ENCODE measurements around the gene PTPRT. TPM values are rescaled to one million over a fixed set of nuclear protein-coding genes. Genes with fewer than 3 reads are reported as not detected.

PTPRT gene
- total RNA-seq, 4 donors from 2014 or later, result under 0.01 to 0.64 (median 0.40) TPM

DNA sequence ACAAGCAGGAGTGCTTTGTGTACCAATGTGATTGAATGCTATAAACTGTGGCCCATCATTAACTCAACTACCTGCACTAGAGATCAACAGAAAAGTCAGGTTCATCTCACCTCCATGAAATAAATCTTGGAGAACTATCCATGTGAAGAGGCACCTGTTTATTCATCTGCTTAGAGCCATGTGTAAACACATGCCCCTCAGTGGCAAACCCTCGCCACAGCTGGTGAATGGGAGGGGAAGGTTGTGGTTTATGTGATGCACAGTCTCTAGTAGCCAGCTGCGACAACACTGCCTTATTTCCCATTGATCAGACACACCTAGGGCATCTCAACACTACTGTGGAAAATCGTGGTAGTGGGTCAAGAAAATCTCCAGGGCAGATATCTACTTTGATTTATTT lies 640.2 kb downstream of the PTPRT start:
- TF ChIP-seq POLR2AphosphoS5 (IDR thresholded peaks at IDR 0.05) (no peak), EP300 (IDR thresholded peaks at IDR 0.05; ENCODE audit: low read depth) (no peak), POLR2A (IDR thresholded peaks at IDR 0.05) (no peak)
- TF ChIP-seq, protein P1, sequence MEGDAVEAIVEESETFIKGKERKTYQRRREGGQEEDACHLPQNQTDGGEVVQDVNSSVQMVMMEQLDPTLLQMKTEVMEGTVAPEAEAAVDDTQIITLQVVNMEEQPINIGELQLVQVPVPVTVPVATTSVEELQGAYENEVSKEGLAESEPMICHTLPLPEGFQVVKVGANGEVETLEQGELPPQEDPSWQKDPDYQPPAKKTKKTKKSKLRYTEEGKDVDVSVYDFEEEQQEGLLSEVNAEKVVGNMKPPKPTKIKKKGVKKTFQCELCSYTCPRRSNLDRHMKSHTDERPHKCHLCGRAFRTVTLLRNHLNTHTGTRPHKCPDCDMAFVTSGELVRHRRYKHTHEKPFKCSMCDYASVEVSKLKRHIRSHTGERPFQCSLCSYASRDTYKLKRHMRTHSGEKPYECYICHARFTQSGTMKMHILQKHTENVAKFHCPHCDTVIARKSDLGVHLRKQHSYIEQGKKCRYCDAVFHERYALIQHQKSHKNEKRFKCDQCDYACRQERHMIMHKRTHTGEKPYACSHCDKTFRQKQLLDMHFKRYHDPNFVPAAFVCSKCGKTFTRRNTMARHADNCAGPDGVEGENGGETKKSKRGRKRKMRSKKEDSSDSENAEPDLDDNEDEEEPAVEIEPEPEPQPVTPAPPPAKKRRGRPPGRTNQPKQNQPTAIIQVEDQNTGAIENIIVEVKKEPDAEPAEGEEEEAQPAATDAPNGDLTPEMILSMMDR (IDR thresholded peaks at IDR 0.05), result no peak
- no peaks in the 10 kb centered on the region for H3K9me3 ChIP-seq
- WGBS, 2 donors (ENCODE audit: low coverage in 1 of 2), result 50% methylated on average over 3 of the region's 3 CpGs; no CpG with 5 or more reads in 1 of the 2 donors
- no peak overlapping the region for H3K27ac ChIP-seq
- DNase-seq, result no peak
- H3K4me1 ChIP-seq, result no peaks in the 10 kb centered on the region
- H3K27me3 ChIP-seq, result no peaks in the 10 kb centered on the region
- H3K36me3 ChIP-seq, result no peaks in the 10 kb centered on the region
- intact Hi-C loops (cut with DNase I; ENCODE audit: low total_unique reads), result no loop called here
- in situ Hi-C loops (cut with MboI; ENCODE audit: low pct_ligation_motif_present in 1 of 4, low pct_unique_long_range_greater_than_20kb in 1 of 4, low sequenced_read_pairs in 3 of 4), result loop anchor here in 1 of 4 donors (25.0 kb wide), 1 partner anchor 112 kb away; no protein-coding TSS in a partner anchor
- H3K4me3 ChIP-seq, result no peak overlapping the region

DNA sequence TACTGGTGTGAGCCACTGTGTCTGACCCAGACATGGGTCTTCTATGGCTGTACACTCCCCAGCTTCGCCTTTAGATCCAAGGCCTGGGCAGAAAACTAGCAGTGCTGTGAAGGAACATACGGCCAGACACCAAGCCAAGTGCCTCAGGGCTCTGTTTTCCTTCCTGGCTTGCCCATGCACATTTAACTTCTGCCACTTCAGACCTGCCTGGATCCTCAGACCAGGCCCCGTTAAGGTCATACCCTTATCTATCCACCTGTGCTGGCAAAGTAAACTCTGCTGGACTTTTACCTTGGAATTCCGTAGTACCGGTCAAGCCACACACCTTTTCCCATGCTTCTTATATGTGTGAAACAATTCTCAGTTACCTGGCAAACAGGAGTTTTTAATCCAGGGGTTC lies 644.8 kb downstream of the PTPRT start:
- Histone ChIP-seq H3K9me3 (no peaks in the 10 kb centered on the region), H3K27me3 (no peaks in the 10 kb centered on the region), H3K4me3 (no peak overlapping the region), H3K27ac (no peak overlapping the region), H3K36me3 (no peaks in the 10 kb centered on the region), H3K4me1 (no peaks in the 10 kb centered on the region)
- in situ Hi-C loops (cut with MboI; ENCODE audit: low pct_ligation_motif_present in 1 of 4, low pct_unique_long_range_greater_than_20kb in 1 of 4, low sequenced_read_pairs in 3 of 4) (loop anchor here in 1 of 4 donors (25.0 kb wide), 1 partner anchor 108 kb away; no protein-coding TSS in a partner anchor), intact Hi-C loops (cut with DNase I; ENCODE audit: low total_unique reads) (no loop called here)
- 40 to 82% methylated on average over 1 to 5 of the region's 5 CpGs for WGBS, 2 donors (ENCODE audit: low coverage in 1 of 2)
- TF ChIP-seq POLR2AphosphoS5 (IDR thresholded peaks at IDR 0.05) (no peak), EP300 (IDR thresholded peaks at IDR 0.05; ENCODE audit: low read depth) (no peak), POLR2A (IDR thresholded peaks at IDR 0.05) (no peak)
- TF ChIP-seq, protein P1 (IDR thresholded peaks at IDR 0.05), result no peak
- no peak for DNase-seq

DNA sequence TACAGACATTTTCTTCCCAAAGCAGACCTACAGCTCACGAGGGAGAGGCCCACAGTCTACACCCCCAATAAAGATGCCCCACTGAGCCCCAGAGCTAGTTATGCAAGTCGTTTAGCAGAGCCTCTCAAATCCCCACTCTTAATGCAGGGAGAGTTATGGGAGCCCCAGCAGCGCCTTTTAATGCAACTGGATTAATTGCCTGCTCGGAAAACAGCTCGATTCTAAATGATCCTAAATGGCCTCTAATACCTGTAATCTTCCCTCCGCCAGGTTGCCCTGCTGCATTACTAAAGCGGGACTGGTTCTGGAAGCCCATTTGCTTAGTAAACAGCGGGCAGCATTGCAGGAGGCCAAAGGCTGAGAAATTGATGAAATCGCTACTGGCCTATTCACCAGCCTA lies 656.9 kb downstream of the PTPRT start:
- Histone ChIP-seq H3K27ac (no peak overlapping the region), H3K4me3 (no peak overlapping the region), H3K4me1 (no peaks in the 10 kb centered on the region), H3K9me3 (no peaks in the 10 kb centered on the region), H3K27me3 (no peaks in the 10 kb centered on the region), H3K36me3 (no peaks in the 10 kb centered on the region)
- 17 to 72% methylated on average over 2 to 9 of the region's 9 CpGs for WGBS, 2 donors (ENCODE audit: low coverage in 1 of 2)
- no peak for DNase-seq
- TF ChIP-seq, protein P1 (IDR thresholded peaks at IDR 0.05), result no peak
- TF ChIP-seq EP300 (IDR thresholded peaks at IDR 0.05; ENCODE audit: low read depth) (no peak), POLR2A (IDR thresholded peaks at IDR 0.05) (no peak), POLR2AphosphoS5 (IDR thresholded peaks at IDR 0.05) (no peak)
- intact Hi-C loops (cut with DNase I; ENCODE audit: low total_unique reads), result no loop called here
- in situ Hi-C loops (cut with MboI; ENCODE audit: low pct_ligation_motif_present in 1 of 4, low pct_unique_long_range_greater_than_20kb in 1 of 4, low sequenced_read_pairs in 3 of 4), result loop anchor here in 1 of 4 donors (25.0 kb wide), 1 partner anchor 96 kb away; no protein-coding TSS in a partner anchor

DNA sequence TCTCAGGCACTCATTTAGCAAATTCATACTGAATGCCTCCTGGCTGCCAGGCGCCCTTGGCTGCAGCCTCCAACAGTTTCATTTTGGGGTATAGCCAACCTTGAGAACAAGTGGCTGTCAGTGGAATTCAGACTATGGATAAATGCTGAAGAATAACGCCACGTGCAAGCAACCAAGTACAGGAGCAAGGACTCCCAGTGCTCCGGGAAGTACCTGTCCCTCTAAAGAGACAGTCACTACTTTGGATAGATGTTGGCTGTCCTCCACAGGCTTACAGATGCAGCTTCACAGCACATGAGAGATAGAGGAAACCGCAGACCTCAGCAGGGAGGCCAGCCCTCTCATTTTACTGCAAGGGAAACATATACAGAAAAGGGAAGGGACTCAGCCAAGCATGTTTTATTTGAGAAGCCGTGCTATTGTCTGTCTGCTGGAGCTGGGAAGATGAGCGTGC lies 658.2 kb downstream of the PTPRT start:
- intact Hi-C loops (cut with DNase I; ENCODE audit: low total_unique reads), result no loop called here
- 41 to 67% methylated on average over 3 to 7 of the region's 7 CpGs for WGBS, 2 donors (ENCODE audit: low coverage in 1 of 2)
- Histone ChIP-seq H3K9me3 (no peaks in the 10 kb centered on the region), H3K36me3 (no peaks in the 10 kb centered on the region), H3K27ac (no peak overlapping the region), H3K4me1 (no peaks in the 10 kb centered on the region), H3K27me3 (no peaks in the 10 kb centered on the region), H3K4me3 (no peak overlapping the region)
- no peak for DNase-seq
- no peak for TF ChIP-seq POLR2A (IDR thresholded peaks at IDR 0.05)
- in situ Hi-C loops (cut with MboI; ENCODE audit: low pct_ligation_motif_present in 1 of 4, low pct_unique_long_range_greater_than_20kb in 1 of 4, low sequenced_read_pairs in 3 of 4), result loop anchor here in 1 of 4 donors (25.0 kb wide), 1 partner anchor 94 kb away; no protein-coding TSS in a partner anchor

Measured in transverse colon (tissue), 4 donors.